ENCODE data around the gene ADGRD1.

The ADGRD1 gene

GRCh38 chr12:131009595-131010395 is 56.1 kb downstream of the ADGRD1 start:
- DNase-seq: no peak

GRCh38 chr12:131010396-131011131 is 56.9 kb downstream of the ADGRD1 start:
- DNase-seq: no peak

- DNase-seq: no peak
Observed at GRCh38 chr12:131011165-131012079, 57.7 kb downstream of the ADGRD1 start.

DNA sequence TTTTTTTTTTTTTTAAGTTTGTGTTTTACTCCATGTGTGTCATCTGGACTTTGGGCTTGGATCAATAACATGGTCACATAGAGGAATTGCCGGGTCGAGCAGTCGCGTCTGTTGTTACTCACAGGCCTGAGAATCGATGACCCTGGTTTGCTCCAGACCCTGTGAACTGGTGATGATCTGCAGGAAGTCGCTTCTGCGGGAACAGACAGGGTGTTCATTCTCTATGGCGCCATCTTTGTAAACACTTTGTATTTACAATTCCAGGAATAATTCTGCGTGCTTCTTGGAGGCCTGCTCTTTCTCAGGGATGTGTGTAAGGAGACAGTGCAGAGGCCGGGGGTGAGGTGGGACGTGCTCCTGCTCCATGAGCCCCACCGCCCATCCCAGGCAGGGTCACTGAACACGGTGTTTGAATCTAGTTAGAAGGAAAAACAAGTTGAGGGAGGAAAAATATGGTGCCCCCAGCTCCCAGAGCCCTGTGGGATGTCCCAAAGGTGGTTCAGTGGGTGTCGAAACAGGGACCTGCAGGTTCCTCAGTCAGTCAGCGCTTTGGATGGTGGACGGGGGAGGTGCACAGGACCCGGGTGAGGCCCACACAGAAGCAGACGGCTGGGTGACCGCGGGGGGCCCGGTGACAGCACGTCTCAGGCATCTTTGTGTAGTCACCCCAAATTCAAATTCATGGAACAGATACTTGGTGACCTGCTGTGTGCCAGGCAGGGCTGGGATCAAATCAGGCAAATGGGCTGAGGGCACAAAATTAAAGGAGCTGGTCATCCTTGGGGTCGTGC is 58.8 kb downstream of the ADGRD1 start:
- no peak for DNase-seq

GRCh38 chr12:131013118-131013517 is 59.4 kb downstream of the ADGRD1 start:
- DNase-seq: no peak

GRCh38 chr12:131014343-131014742 is 60.6 kb downstream of the ADGRD1 start:
- no peak for DNase-seq

DNA sequence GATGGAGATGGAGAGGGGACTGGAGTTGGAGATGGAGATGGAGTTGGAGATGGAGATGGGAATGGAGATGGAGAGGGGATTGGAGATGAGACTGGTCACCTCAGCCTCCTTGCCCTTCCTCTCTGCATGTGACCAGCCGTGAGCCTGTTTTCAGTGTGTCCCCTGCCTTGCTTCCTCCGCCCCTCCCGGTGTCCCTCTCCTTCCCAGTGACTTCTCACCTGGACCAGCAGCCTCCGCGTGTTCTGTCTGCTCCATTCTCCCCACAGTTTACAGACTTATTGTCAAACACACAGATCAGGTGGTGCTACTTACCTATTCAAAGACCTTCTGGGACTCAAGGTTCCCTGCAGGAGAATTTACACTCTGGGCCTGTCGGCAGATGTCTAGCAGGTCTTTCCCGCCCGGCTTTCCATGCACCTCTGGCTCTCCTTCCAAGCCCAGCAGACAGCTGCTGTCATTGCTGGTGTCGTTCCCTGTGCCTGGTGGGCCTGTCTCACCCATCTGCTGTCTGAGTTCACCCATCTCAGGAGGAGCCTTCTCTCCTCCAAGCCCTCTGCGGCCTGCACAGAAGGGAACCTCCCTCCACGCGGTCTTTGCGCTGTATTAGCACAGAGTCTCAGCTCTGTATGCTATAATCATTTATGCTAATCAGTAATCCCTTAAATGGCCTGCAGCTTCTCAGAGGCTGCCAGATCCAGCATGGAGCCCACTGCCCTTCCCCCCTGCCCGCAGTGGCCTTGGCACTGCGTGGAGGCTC is 62.1 kb downstream of the ADGRD1 start:
- DNase-seq: no peak

- DNase-seq: no peak
Observed at GRCh38 chr12:131017477-131017991, 63.8 kb downstream of the ADGRD1 start.

DNA sequence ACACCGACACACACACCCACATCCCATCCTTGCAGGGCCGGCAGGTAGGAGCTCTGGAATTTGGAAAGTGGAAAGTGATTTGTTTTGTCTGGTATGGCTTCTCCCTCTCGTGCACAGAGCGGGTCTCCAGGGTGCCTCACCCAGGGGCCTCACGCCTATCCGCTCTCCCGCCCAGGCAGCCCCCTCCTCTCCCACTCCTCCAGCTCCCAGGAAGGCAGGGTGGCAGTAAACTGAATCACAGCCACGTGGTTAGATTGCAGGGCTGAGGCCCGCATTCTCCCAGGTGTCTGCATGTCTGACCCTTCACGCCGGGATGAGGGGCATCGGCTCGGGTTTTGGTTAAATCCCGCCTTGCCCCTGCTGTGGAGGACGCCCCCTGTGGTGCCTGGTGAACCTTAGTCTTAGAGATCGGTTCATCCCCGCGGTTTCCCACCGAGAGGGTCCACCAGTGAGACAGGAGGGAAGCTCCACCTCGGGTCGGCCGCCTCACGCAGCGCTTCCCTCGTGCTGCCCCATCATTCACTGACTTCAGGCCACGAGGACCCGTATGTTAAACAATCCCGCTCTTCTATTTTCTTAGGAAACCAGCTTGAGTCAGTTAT is 64.4 kb downstream of the ADGRD1 start:
- DNase-seq: no peak

DNA sequence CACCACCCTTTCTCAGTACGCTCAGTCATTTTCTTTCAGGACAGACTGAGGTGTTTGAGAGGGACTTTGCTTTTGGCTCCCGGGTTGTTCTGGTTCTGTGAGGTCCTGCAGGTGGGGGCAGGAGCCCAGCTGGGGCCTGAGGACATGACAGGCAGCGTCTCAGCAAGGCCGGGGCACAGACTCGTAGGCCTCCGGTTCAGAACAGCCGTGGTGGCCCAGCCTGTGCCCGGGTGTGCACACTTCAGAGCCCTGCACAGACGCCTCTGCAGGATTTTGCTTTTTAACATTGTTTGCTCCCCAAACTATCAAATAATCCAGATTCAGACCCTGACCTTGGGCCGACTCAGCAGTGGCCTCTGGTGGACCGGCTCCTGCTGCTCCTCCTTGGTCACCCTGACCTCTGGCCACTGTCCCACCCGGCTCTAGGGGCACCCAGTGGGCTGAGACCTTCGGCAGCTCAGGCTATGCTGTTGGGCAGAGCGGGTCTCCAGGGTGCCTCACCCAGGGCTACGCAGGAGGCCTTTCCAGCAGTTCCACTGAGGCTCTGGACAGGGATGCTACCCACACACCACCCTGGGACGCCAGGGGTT is 65.2 kb downstream of the ADGRD1 start:
- no peak for DNase-seq

DNA sequence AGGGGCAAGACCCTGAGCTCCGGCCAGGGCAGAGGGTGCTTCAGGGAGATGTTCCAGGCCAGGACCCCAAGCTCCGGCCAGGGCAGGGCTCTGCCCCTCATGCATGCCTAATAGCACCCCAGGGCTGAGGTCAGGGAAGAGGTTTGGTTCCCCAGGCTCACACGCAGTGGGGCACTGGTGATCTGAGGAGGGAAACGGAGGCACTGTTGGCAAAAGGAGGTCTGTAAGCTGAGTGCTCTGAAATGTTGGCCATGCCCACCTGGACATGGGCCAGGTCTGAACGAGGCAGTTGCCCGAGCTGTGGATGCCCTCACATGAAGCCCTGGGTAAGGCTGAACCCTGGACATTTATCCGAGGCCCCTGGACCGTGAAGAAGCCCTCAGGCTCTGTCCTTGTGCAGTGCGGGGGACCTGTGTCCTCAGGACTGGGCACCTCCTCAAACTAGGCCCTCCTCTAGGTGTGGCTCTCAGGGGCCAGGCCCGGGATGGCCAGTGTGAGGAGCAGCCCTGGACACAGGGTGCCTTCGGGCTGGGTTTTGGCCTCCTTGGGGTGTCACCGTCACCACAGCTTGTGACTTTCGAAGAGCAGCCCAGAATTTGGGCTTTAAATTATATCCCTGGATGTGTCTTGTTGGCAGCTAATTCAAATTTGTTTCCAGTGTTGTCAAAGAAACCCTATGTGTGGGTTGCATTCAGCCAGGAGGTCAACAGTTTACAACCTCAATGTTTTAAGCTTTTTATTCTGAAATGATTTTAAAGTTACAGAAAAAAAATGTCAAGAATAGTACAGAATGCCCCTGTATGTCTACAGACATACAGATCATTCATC is 66.8 kb downstream of the ADGRD1 start:
- no peak for DNase-seq

GRCh38 chr12:131021154-131021541 is 67.4 kb downstream of the ADGRD1 start:
- DNase-seq: no peak

GRCh38 chr12:131024026-131024425 is 70.3 kb downstream of the ADGRD1 start:
- no peak for DNase-seq

- no peak for DNase-seq
Observed at GRCh38 chr12:131024721-131025120, 71.0 kb downstream of the ADGRD1 start.

- DNase-seq: no peak
Observed at GRCh38 chr12:131025234-131025633, 71.5 kb downstream of the ADGRD1 start.

- DNase-seq: no peak
Observed at GRCh38 chr12:131025939-131026702, 72.4 kb downstream of the ADGRD1 start.

DNA sequence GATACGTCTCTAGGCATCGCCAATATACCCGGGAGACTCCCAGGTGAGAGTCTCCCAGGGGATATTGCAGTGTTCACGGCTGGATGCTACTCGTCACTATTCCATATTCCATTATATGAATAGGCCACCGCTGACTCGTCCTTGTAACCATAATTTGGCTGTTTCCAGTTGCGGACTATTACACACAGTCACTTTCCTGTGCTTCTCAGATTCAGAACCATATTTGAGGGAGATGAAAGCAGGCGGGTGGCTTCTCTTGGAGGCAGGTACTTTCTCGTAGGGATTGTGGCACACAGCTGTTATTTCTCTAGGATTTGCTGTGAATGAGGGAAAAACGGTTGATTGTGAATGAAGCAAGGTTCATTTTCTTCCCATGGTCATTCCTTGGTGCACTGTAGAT is 73.0 kb downstream of the ADGRD1 start:
- DNase-seq: no peak

DNA sequence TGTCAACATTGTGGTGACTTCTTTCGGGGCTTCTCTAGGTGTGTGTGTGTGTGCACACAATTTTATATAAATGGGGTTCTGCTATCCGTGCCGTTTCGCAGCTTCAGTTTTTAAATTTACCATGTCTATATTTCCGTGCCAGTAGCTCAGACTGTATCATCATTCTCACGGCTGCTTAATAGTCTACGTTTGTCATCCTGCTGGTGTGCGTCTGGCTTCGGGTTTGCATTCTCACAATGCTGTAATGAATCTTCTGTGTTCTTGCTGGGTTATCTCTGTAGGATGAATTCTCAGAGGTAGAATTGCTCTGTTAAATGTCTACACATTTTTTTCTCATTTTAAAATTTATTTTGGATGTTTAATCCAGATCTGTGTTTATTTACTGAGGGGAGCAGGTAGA is 73.6 kb downstream of the ADGRD1 start:
- no peak for DNase-seq
